Erythroblast (primary cell): ENCODE data around the gene RSPH4A.
A peak's percentile ranks its signal among the peaks of the same experiment; 100 is the strongest.

Source experiments
- DNase-seq, 2 experiments: peaks; one replicate each; lab custom pipeline; 2025; lab: John Stamatoyannopoulos, UW
- GATA1 ChIP-seq: IDR thresholded peaks from 2 replicates; pipeline ENCODE4 v1.6.1; 2011; ENCODE audit warnings: low read depth, mild to moderate bottlenecking, control low read depth, low read length, moderate library complexity
- POLR2A ChIP-seq: IDR thresholded peaks from 2 replicates; pipeline ENCODE4 v1.6.1; 2011; ENCODE audit warnings: mild to moderate bottlenecking, low read length

Gene RSPH4A

DNA sequence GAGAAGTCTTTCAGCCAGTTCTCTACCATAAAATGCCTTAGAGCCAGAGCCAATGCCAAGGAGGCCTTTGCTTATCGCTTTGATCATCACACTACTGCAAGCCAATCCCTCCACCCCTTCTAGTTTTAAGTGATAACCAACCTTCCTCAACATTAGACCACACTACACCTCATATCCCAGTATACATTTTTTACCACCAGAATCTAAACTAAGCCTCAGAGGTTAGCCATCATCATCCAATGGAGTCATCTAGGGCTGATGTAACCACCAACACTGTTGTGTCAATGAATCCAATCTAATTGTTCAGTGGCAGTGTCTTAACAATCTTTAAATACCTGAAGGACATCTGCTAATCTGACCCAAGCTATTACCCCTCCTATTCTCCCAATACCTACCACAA is 45.9 kb downstream of the RSPH4A start:
- TF ChIP-seq GATA1 (no peak), POLR2A (no peak)
- DNase-seq = peak; percentile 32 to 57

DNA sequence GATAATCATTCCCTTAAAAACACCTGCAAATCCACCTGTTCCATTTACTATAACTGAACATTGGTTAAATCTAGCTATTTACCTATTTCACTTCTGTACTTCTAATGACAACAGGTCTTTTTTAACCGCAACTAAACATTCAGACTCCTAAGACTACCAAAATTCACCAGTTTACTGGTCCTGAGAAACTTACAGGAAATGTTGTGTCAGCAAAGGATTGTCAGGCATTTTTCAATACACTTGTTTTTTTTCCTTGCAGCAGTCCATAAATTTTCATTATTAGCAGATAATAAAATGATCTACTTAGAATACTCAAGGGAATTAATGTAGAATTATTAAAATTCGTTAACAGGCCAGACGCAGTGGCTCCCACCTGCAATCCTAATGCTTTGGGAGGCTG is 47.0 kb downstream of the RSPH4A start:
- no peak for DNase-seq
- TF ChIP-seq POLR2A (no peak), GATA1 (no peak)

DNA sequence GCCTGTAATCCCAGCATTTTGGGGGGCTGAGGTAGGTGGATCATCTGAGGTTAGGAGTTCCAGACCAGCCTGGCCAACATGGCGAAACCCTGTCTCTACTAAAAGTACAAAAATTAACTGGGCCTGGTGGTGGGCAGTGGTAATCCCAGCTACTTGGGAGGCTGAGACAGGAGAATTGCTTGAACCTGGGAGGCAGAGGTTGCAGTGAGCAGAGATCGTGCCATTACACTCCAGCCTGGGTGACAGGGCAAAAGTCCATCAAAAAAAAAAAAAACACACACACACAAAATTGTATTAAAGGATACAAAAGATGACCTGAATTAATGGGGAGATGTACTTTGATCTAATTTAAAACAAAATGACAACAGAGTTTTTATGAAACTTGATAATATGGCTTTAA is 47.9 kb downstream of the RSPH4A start:
- peak; percentile 8 to 25 for DNase-seq

DNA sequence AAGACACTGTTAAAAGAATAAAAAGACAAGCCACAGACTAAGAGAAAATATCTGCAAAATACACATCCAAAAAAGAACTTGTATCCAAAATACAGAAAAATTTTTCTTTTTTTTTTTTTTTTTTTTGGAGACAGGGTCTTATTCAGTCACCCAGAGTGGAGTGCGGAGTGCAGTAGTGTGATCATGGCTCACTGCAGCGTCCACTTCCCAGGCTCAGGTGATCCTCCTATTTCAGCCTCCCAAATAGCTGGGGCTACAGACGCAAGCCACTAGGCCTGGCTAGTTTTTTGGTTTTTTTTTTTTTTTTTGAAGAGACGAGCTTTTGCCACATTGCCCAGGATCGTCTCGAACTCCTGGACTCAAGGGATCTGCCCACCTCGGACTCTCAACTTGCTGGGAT is 49.2 kb downstream of the RSPH4A start:
- peak; percentile 2 to 27 for DNase-seq

DNA sequence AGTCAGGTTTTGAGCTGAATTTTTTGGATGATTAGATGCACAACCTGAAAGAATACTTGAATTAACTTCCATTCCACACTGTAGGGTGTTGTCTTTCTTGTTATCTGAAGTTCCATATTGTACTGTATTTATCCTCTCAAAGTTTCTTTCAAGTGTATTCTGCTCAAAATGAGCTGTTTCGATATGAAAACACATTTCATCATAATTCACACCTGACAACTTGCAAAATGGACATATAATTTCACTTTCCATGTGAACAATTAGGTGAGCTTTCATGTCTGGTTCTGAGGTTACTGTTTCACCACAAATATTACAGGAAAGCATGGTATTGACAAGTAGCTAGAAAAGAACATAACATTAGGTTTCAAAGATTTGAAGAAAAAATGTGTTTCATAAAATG is 50.6 kb downstream of the RSPH4A start:
- peak; percentile 18 for TF ChIP-seq POLR2A
- no peak for TF ChIP-seq GATA1
- peak; percentile 62 to 74 for DNase-seq

More for the DNA sequence above, 49.2 kb downstream of the RSPH4A start:
- no peak for TF ChIP-seq POLR2A
- TF ChIP-seq GATA1 = no peak

DNA sequence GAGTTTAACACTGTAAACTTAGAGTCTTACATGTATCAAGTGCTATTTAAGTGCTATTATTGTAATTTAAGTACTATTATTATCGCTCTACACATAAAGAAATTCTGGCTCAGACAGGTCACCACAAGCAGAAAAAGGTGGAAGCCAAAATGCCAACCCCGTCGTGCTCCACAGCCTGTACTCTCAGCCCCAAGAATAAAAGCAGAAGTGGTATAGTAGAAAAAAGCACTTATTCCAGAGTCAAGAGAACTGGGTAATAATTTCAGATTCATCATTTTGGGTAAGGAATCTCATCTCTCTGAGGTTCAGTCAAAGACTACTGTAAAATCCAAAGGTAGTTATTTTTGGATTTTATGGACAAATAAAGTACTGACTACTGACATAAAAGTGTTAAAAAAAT is 51.3 kb downstream of the RSPH4A start:
- peak; percentile 33 to 45 for DNase-seq
- no peak for TF ChIP-seq GATA1
- no peak for TF ChIP-seq POLR2A

DNA sequence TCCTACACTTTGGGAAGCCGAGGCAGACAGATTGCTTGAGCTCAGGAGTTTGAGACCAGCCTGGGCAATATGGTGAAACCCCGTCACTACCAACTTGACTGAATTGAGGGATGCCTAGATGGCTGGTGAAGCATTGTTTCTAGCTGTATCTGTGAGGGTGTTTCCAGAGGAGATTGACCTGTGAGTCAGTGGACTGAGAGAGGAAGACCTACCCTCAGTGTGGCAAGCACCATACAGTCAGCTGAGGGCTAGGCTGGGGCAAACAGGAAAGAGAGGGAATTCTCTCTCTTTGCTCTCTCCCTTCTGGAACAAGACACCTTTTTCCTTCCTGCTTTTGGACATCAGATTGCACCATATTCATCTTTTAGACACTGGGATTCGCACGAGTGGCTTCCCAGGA is 56.0 kb downstream of the RSPH4A start:
- no peak for DNase-seq
- TF ChIP-seq POLR2A = no peak
- no peak for TF ChIP-seq GATA1

DNA sequence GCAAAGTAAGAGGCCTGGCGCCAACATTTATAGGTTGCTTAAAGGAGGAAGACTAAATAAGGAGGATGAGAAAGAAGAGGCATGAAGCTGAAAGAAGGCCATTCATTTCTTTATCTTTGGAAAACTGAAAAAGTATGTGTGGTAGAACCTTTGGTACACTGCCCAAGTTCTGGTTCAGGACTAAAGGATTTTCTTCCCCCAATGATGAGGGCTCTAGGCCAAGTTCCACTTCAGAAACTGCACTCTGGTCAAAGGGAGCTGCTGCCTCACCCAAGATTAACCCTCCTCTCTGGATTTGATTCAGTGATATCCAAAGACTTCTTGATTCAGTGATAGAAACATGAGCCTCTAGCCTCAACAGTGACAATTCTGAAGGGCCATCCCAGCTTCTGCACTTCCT is 59.7 kb downstream of the RSPH4A start:
- no peak for DNase-seq
- TF ChIP-seq GATA1 (no peak), POLR2A (no peak)

DNA sequence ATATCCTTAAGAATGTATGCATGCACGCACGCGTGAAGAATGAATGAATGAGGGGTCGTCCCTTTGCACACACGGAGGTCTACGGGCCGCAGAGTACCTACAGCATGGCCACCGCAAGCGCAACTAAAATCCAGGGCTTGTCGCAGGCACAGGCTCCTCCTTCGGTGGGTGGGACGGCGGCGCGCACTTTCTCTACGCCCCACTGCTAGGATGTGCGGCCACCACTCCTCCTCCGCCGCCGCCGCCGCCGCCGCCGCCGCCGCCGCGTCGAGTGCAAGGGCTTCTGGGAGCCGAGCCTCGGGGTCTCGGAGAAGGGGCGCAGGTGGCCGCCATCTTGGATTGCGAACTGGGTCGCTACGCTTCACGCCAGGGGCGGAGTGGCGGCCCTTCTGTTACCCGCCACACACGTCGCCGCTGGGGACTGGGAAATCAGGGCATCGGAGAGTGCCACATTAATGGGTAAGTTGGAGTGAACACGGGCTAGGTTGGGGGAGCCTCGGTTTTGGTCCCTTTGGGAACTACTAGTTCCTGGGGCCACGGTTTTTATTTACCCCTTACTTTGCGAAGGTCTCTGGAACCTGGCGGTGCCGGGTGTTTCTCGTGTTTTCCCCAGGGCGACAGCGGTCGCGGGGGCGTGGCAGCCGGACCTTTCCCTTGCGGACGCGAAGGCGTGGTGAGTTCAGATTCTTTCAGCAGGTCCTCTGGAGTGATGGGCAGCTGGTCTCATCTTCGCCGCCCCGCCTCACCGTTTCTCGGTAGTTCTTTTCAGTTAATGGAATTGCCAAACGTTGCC is 64.8 kb downstream of the RSPH4A start, which contains the start of gene KPNA5:
TSS of gene KPNA5 (plus strand) at position 332 of the 793 bp plus-strand sequence. CDS start at position 456, 124 bp downstream.
- peak; percentile 90 to 92 for DNase-seq
- no peak for TF ChIP-seq GATA1
- peak; percentile 76 for TF ChIP-seq POLR2A

DNA sequence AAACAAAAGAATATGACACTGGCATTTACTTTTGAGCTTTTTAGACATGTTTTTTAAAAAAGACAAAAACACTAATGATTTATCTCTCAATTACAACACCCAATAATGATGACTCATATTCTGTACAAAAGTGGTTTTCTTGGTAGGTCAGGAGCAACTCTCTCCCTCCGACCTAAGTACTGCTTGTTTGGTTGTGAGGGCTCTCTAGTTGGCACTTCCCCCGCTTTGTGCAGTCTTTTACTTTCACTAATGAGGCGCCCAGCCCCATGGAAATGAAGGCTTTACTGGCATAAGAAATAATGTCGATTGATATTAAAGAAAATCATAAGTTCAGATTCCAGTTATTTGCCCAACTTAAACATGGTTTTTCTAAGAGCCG is 66.0 kb downstream of the RSPH4A start:
- DNase-seq = peak; percentile 26 to 38
- TF ChIP-seq POLR2A (no peak), GATA1 (no peak)
